Measurements from ENCODE around the gene SLC26A3.

SLC26A3 gene

GRCh38 chr7:107792364-107792763, 10.7 kb downstream of the SLC26A3 start:
- Histone ChIP-seq H3K4ac (ENCODE audit: low read depth, low read length) (no peak overlapping the region), H3K79me1 (ENCODE audit: low read length) (no peaks in the 10 kb centered on the region)
- WGBS (ENCODE audit: extremely low coverage, insufficient coverage, insufficient read length): no CpG with 5 or more reads among the region's 6 CpGs

GRCh38 chr7:107789647-107790046, 13.4 kb downstream of the SLC26A3 start:
- H3K23ac ChIP-seq (ENCODE audit: low read length): no peak overlapping the region
- H3K4me3 ChIP-seq (ENCODE audit: low read depth, low read length): no peak overlapping the region

More at GRCh38 chr7:107792364-107792763, 10.7 kb downstream of the SLC26A3 start:
- H3K36me3 ChIP-seq (ENCODE audit: control insufficient read depth in 1 of 2, insufficient read depth in 2 of 2, low read length in 2 of 2): no peaks in the 10 kb centered on the region
- H2AK5ac ChIP-seq (ENCODE audit: low read length): no peak overlapping the region
- no peak overlapping the region for H3K27ac ChIP-seq (ENCODE audit: low read depth, low read length)
- H3K4me3 ChIP-seq (ENCODE audit: low read depth, low read length): no peak overlapping the region
- H3K14ac ChIP-seq (ENCODE audit: low read length): no peak overlapping the region
- no peak overlapping the region for H4K8ac ChIP-seq (ENCODE audit: low read depth, low read length)
- H3K79me2 ChIP-seq (ENCODE audit: control insufficient read depth, insufficient read depth, low read length, poor library complexity): no peaks in the 10 kb centered on the region
- no peak overlapping the region for H3K23ac ChIP-seq (ENCODE audit: low read length)
- H3K9ac ChIP-seq (ENCODE audit: low read length): no peak overlapping the region
- H3K9me3 ChIP-seq (ENCODE audit: insufficient read depth, low read depth, low read length): no peaks in the 10 kb centered on the region
- no peak overlapping the region for H2BK120ac ChIP-seq (ENCODE audit: insufficient read depth, low read length, poor library complexity)
- H3K27me3 ChIP-seq (ENCODE audit: insufficient read depth, low read length): no peaks in the 10 kb centered on the region
- H4K12ac ChIP-seq (ENCODE audit: low read depth, low read length): no peak overlapping the region
- no peaks in the 10 kb centered on the region for H3K4me1 ChIP-seq (ENCODE audit: control insufficient read depth in 1 of 2, insufficient read depth in 2 of 2, low read length in 2 of 2)
- H2AFZ ChIP-seq (ENCODE audit: insufficient read depth, low read length, poor library complexity): no peak overlapping the region
- H2BK5ac ChIP-seq (ENCODE audit: low read depth, low read length, poor library complexity): no peak overlapping the region
- no peak overlapping the region for H3K18ac ChIP-seq (ENCODE audit: low read length)
- H2BK12ac ChIP-seq (ENCODE audit: low read length): no peak overlapping the region
- no peak overlapping the region for H3K4me2 ChIP-seq (ENCODE audit: low read length)
- H4K91ac ChIP-seq (ENCODE audit: low read depth, low read length): no peak overlapping the region
- DNase-seq: no peak

GRCh38 chr7:107788662-107789061, 14.4 kb downstream of the SLC26A3 start:
- Histone ChIP-seq H4K8ac (ENCODE audit: low read depth, low read length) (no peak overlapping the region), H3K79me1 (ENCODE audit: low read length) (no peaks in the 10 kb centered on the region), H3K4ac (ENCODE audit: low read depth, low read length) (no peak overlapping the region), H3K23ac (ENCODE audit: low read length) (no peak overlapping the region), H3K9me3 (ENCODE audit: insufficient read depth, low read depth, low read length) (no peaks in the 10 kb centered on the region), H3K18ac (ENCODE audit: low read length) (no peak overlapping the region), H2BK120ac (ENCODE audit: insufficient read depth, low read length, poor library complexity) (no peak overlapping the region), H3K4me3 (ENCODE audit: low read depth, low read length) (no peak overlapping the region), H3K79me2 (ENCODE audit: control insufficient read depth, insufficient read depth, low read length, poor library complexity) (no peaks in the 10 kb centered on the region), H3K4me2 (ENCODE audit: low read length) (no peak overlapping the region), H4K91ac (ENCODE audit: low read depth, low read length) (no peak overlapping the region), H3K14ac (ENCODE audit: low read length) (no peak overlapping the region), H3K4me1 (ENCODE audit: control insufficient read depth in 1 of 2, insufficient read depth in 2 of 2, low read length in 2 of 2) (no peaks in the 10 kb centered on the region), H3K27ac (ENCODE audit: low read depth, low read length) (no peak overlapping the region), H3K36me3 (ENCODE audit: control insufficient read depth in 1 of 2, insufficient read depth in 2 of 2, low read length in 2 of 2) (no peaks in the 10 kb centered on the region), H2BK5ac (ENCODE audit: low read depth, low read length, poor library complexity) (no peak overlapping the region), H4K12ac (ENCODE audit: low read depth, low read length) (no peak overlapping the region), H3K9ac (ENCODE audit: low read length) (no peak overlapping the region), H2AFZ (ENCODE audit: insufficient read depth, low read length, poor library complexity) (no peak overlapping the region), H2BK12ac (ENCODE audit: low read length) (no peak overlapping the region), H3K27me3 (ENCODE audit: insufficient read depth, low read length) (no peaks in the 10 kb centered on the region), H2AK5ac (ENCODE audit: low read length) (no peak overlapping the region)
- WGBS (ENCODE audit: extremely low coverage, insufficient coverage, insufficient read length): no CpG with 5 or more reads among the region's 3 CpGs
- no peak for DNase-seq

More at GRCh38 chr7:107789647-107790046, 13.4 kb downstream of the SLC26A3 start:
- Histone ChIP-seq H2BK12ac (ENCODE audit: low read length) (no peak overlapping the region), H3K79me2 (ENCODE audit: control insufficient read depth, insufficient read depth, low read length, poor library complexity) (no peaks in the 10 kb centered on the region), H3K18ac (ENCODE audit: low read length) (no peak overlapping the region), H2AFZ (ENCODE audit: insufficient read depth, low read length, poor library complexity) (no peak overlapping the region), H3K14ac (ENCODE audit: low read length) (no peak overlapping the region), H3K4me2 (ENCODE audit: low read length) (no peak overlapping the region), H3K9ac (ENCODE audit: low read length) (no peak overlapping the region), H2BK5ac (ENCODE audit: low read depth, low read length, poor library complexity) (no peak overlapping the region), H3K4me1 (ENCODE audit: control insufficient read depth in 1 of 2, insufficient read depth in 2 of 2, low read length in 2 of 2) (no peaks in the 10 kb centered on the region), H2BK120ac (ENCODE audit: insufficient read depth, low read length, poor library complexity) (no peak overlapping the region), H3K36me3 (ENCODE audit: control insufficient read depth in 1 of 2, insufficient read depth in 2 of 2, low read length in 2 of 2) (no peaks in the 10 kb centered on the region), H2AK5ac (ENCODE audit: low read length) (no peak overlapping the region), H3K4ac (ENCODE audit: low read depth, low read length) (no peak overlapping the region), H3K79me1 (ENCODE audit: low read length) (no peaks in the 10 kb centered on the region), H4K8ac (ENCODE audit: low read depth, low read length) (no peak overlapping the region), H3K27ac (ENCODE audit: low read depth, low read length) (no peak overlapping the region), H4K12ac (ENCODE audit: low read depth, low read length) (no peak overlapping the region), H3K27me3 (ENCODE audit: insufficient read depth, low read length) (no peaks in the 10 kb centered on the region), H4K91ac (ENCODE audit: low read depth, low read length) (no peak overlapping the region), H3K9me3 (ENCODE audit: insufficient read depth, low read depth, low read length) (no peaks in the 10 kb centered on the region)
- DNase-seq: no peak
- no CpG with 5 or more reads among the region's 6 CpGs for WGBS (ENCODE audit: extremely low coverage, insufficient coverage, insufficient read length)

GRCh38 chr7:107788216-107788615, 14.8 kb downstream of the SLC26A3 start:
- H2AFZ ChIP-seq (ENCODE audit: insufficient read depth, low read length, poor library complexity): no peak overlapping the region
- H3K9me3 ChIP-seq (ENCODE audit: insufficient read depth, low read depth, low read length): no peaks in the 10 kb centered on the region
- no peak overlapping the region for H3K23ac ChIP-seq (ENCODE audit: low read length)
- H3K4me2 ChIP-seq (ENCODE audit: low read length): no peak overlapping the region
- no peak overlapping the region for H3K4me3 ChIP-seq (ENCODE audit: low read depth, low read length)
- H3K27me3 ChIP-seq (ENCODE audit: insufficient read depth, low read length): no peaks in the 10 kb centered on the region
- H2AK5ac ChIP-seq (ENCODE audit: low read length): no peak overlapping the region
- no peaks in the 10 kb centered on the region for H3K79me2 ChIP-seq (ENCODE audit: control insufficient read depth, insufficient read depth, low read length, poor library complexity)
- no peak overlapping the region for H3K18ac ChIP-seq (ENCODE audit: low read length)
- no peaks in the 10 kb centered on the region for H3K79me1 ChIP-seq (ENCODE audit: low read length)
- no CpG with 5 or more reads among the region's 1 CpG for WGBS (ENCODE audit: extremely low coverage, insufficient coverage, insufficient read length)
- H2BK12ac ChIP-seq (ENCODE audit: low read length): no peak overlapping the region
- no peak overlapping the region for H4K8ac ChIP-seq (ENCODE audit: low read depth, low read length)
- no peak overlapping the region for H3K14ac ChIP-seq (ENCODE audit: low read length)
- H3K9ac ChIP-seq (ENCODE audit: low read length): no peak overlapping the region
- H2BK5ac ChIP-seq (ENCODE audit: low read depth, low read length, poor library complexity): no peak overlapping the region
- H3K4me1 ChIP-seq (ENCODE audit: control insufficient read depth in 1 of 2, insufficient read depth in 2 of 2, low read length in 2 of 2): no peaks in the 10 kb centered on the region
- H4K12ac ChIP-seq (ENCODE audit: low read depth, low read length): no peak overlapping the region
- no peak overlapping the region for H2BK120ac ChIP-seq (ENCODE audit: insufficient read depth, low read length, poor library complexity)
- no peaks in the 10 kb centered on the region for H3K36me3 ChIP-seq (ENCODE audit: control insufficient read depth in 1 of 2, insufficient read depth in 2 of 2, low read length in 2 of 2)
- no peak overlapping the region for H3K27ac ChIP-seq (ENCODE audit: low read depth, low read length)
- H4K91ac ChIP-seq (ENCODE audit: low read depth, low read length): no peak overlapping the region
- no peak overlapping the region for H3K4ac ChIP-seq (ENCODE audit: low read depth, low read length)
- no peak for DNase-seq
